AG04450 (cell line): ENCODE results near the gene ZPBP2. TPM values are rescaled to one million over a fixed set of nuclear protein-coding genes. Genes with fewer than 3 reads are reported as not detected.
"Not testable (repeated sequence)": the region's sequence is repeated elsewhere in the genome, so short reads cannot be mapped to it uniquely, and the experiment has no call there.

Source experiments
- CTCF ChIA-PET: fragments of 300-600, 350-600 bp; formaldehyde crosslinking; extraction: SDS; loops from one replicate; lab custom pipeline; 2022; ENCODE audit warnings: antibody characterized with exemption, inconsistent platforms; lab: Charles Lee
- POLR2A ChIA-PET: fragments of 350-600 bp; formaldehyde crosslinking; extraction: SDS; loops from one replicate; lab custom pipeline; 2021; ENCODE audit warnings: antibody characterized with exemption, inconsistent platforms; lab: Yijun Ruan, JAX
- DNase-seq: peaks from one replicate; pipeline ENCODE4 v3.0.0-alpha.2; 2011; ENCODE audit warnings: low read depth, low spot score
- H3K27ac ChIP-seq: one replicate; pipeline ENCODE4 v1.5.1; 2012; ENCODE audit warnings: low read depth, low read length, control low read depth
- H3K27me3 ChIP-seq: one replicate; pipeline ENCODE4 v1.6.0; 2012; ENCODE audit warnings: low read length; ENCODE audit not compliant: control insufficient read depth, insufficient read depth
- H3K4me3 ChIP-seq: 2 replicates; pipeline ENCODE4 v1.5.1; 2011; ENCODE audit warnings: mild to moderate bottlenecking, low read depth, low read length, control low read depth
- H3K9me3 ChIP-seq: 2 replicates; pipeline ENCODE4 v1.5.1; 2012; ENCODE audit warnings: low read length; ENCODE audit not compliant: control insufficient read depth, insufficient read depth
- CTCF ChIP-seq: IDR thresholded peaks from 2 replicates; pipeline ENCODE4 v1.5.1; 2011; ENCODE audit warnings: low read depth, low read length, control low read depth, inconsistent platforms
- polyA plus RNA-seq: library from polyadenylated mRNA; depleted of rRNA; stranded (reverse); fragments of >200 nt; gene quantifications from 2 replicates; pipeline ENCODE4 v1.2.3, GENCODE V29; 2011

ZPBP2 gene
- polyA plus RNA-seq, 1 experiment = not detected

- ChIA-PET CTCF (interaction anchor here (0.6 kb wide), 1 partner anchor 32 kb away, joined by 7 read pairs; no protein-coding TSS in a partner anchor), POLR2A (no interaction called here)
- DNase-seq = no peak
- Histone ChIP-seq H3K4me3 (no peak overlapping the region), H3K27ac (no peak overlapping the region), H3K27me3 (peaks cover 18% of the 10 kb centered on the region), H3K9me3 (peaks cover under 1% of the 10 kb centered on the region; the same call in 1 of the 2 replicates)
- no peak for TF ChIP-seq CTCF
These were observed 26.8 kb upstream of the ZPBP2 start for GRCh38 chr17:39841134-39841683.

- no peak for TF ChIP-seq CTCF
- ChIA-PET CTCF (no interaction called here), POLR2A (no interaction called here)
- peaks cover 14% of the 10 kb centered on the region for H3K27me3 ChIP-seq
- DNase-seq = no peak
- H3K27ac ChIP-seq = no peak overlapping the region
- H3K9me3 ChIP-seq = no peaks in the 10 kb centered on the region
- H3K4me3 ChIP-seq = no peak overlapping the region
These were observed 22.8 kb upstream of the ZPBP2 start for GRCh38 chr17:39845052-39845846.

GRCh38 chr17:39846205-39846604, 21.8 kb upstream of the ZPBP2 start:
- DNase-seq = no peak
- peaks cover 14% of the 10 kb centered on the region for H3K27me3 ChIP-seq
- CTCF ChIA-PET = interaction anchor here (0.7 to 1.1 kb wide), 2 partner anchors 86 to 223 kb away, joined by 3 read pairs; no protein-coding TSS in a partner anchor
- no peak overlapping the region for H3K27ac ChIP-seq
- TF ChIP-seq CTCF = no peak
- H3K4me3 ChIP-seq = no peak overlapping the region
- no peaks in the 10 kb centered on the region for H3K9me3 ChIP-seq
- POLR2A ChIA-PET = no interaction called here

DNA sequence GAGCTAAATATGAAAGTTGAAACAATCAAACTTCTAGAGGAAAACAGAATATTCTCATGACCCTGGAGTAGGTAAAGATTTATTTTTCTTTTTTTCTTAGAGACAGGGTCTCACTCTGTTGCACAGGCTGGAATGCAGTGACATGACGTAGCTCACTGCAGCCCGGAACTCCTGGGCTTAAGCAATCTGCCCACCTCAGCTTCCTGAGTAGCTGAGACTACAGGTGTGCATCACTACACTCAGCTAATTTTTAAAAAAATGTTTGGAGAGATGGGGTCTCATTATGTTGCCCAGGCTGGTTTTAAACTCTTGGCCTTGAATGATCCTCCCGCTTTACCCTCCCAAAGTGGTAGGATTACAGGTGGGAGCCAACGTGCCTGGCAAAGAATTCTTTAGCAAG, 19.4 kb upstream of the ZPBP2 start:
- POLR2A ChIA-PET = no interaction called here
- Histone ChIP-seq H3K27ac (no peak overlapping the region), H3K9me3 (no peaks in the 10 kb centered on the region), H3K4me3 (no peak overlapping the region), H3K27me3 (no peaks in the 10 kb centered on the region)
- CTCF ChIA-PET = no interaction called here
- TF ChIP-seq CTCF = no peak
- DNase-seq = no peak

DNA sequence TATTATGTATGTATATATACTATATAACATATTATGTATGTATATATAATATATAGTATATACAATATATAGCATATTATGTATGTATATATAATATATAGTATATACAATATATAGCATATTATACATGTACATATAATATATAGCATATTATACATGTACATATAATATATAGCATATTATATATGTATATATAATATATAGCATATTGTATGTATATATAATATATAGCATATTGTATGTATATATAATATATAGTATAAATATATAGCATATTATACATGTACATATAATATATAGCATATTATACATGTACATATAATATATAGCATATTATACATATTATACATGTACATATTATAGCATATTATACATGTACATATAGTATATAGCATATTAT, 17.8 kb upstream of the ZPBP2 start:
- H3K4me3 ChIP-seq, CTCF ChIA-PET, POLR2A ChIA-PET, H3K27ac ChIP-seq, H3K9me3 ChIP-seq, H3K27me3 ChIP-seq, DNase-seq: not testable (repeated sequence)
